Thoracic aorta (tissue), 2 donors: Measurements from ENCODE around the gene BRINP3. TPM values are rescaled to one million over a fixed set of nuclear protein-coding genes. Genes with fewer than 3 reads are reported as not detected.
A peak's percentile ranks its signal among the peaks of the same experiment; 100 is the strongest.

ENCODE experiments used
- ATAC-seq: fragments of 150-250 bp; one replicate; pipeline ENCODE4 v1.8.0; 2017; ENCODE audit warnings: low read depth; ENCODE audit not compliant: insufficient number of reproducible peaks, low FRiP score
- DNase-seq: peaks from one replicate; pipeline ENCODE4 v3.0.0-alpha.2; 2020; ENCODE audit warnings: low spot score
- H3K27ac ChIP-seq, 2 donors: fragments of 200-600 bp; sonication (generic); 1 replicate in 1 of 2; 2 replicates in 1 of 2; pipeline ENCODE4 v1.5.1; 2016; ENCODE audit warnings: mild to moderate bottlenecking in 2 of 2, moderate library complexity in 2 of 2
- H3K27me3 ChIP-seq: fragments of 200-600 bp; sonication (generic); replicated peaks from 2 replicates; pipeline ENCODE4 v1.6.0; 2016; ENCODE audit warnings: mild to moderate bottlenecking; ENCODE audit not compliant: insufficient read depth
- H3K36me3 ChIP-seq: fragments of 200-600 bp; sonication (generic); one replicate; pipeline ENCODE4 v1.5.1; 2016
- H3K4me1 ChIP-seq, 2 donors: fragments of 200-600 bp; sonication (generic); 1 replicate in 1 of 2; 2 replicates in 1 of 2; pipeline versions ENCODE4 v1.5.1 to v1.6.0; 2016; ENCODE audit warnings: low read depth in 2 of 2, mild to moderate bottlenecking in 1 of 2; ENCODE audit not compliant: control insufficient read depth in 1 of 2
- H3K4me3 ChIP-seq: fragments of 200-600 bp; sonication (generic); 2 replicates; pipeline ENCODE4 v1.5.1; 2016; ENCODE audit warnings: mild to moderate bottlenecking
- H3K9me3 ChIP-seq: fragments of 200-600 bp; sonication (generic); 2 replicates; pipeline ENCODE4 v1.5.1; 2016
- CTCF ChIP-seq: fragments of 200-600 bp; sonication (generic); IDR thresholded peaks from one replicate; pipeline ENCODE4 v1.5.1; 2019; ENCODE audit warnings: antibody characterized with exemption
- total RNA-seq, 2 donors: library from RNA; depleted of rRNA; stranded (reverse); fragments of >200 nt; gene quantifications; one replicate each; pipeline versions ENCODE4 v1.1.0 to v1.2.3, GENCODE V29; 2016

Gene BRINP3
- total RNA-seq, 2 donors from 2014 or later, result 6.0 TPM; not detected in 1

GRCh38 chr1:190479050-190479397 lies 1.4 kb upstream of the BRINP3 start:
- peak overlapping the region; percentile 52 for H3K4me3 ChIP-seq
- DNase-seq (no peak), ATAC-seq (no peak)
- H3K4me1 ChIP-seq, result peaks cover 0 to 25% of the 10 kb centered on the region in 2 donors
- no peak overlapping the region for H3K27ac ChIP-seq
- no peaks in the 10 kb centered on the region for H3K27me3 ChIP-seq
- no peaks in the 10 kb centered on the region for H3K9me3 ChIP-seq
- no peaks in the 10 kb centered on the region for H3K36me3 ChIP-seq
- no peak for TF ChIP-seq CTCF

GRCh38 chr1:190478149-190479049 lies 735 bp upstream of the BRINP3 start:
- DNase-seq (no peak), ATAC-seq (no peak)
- H3K36me3 ChIP-seq, result no peaks in the 10 kb centered on the region
- H3K4me3 ChIP-seq, result peak overlapping the region; percentile 52
- no peaks in the 10 kb centered on the region for H3K27me3 ChIP-seq
- peaks cover 0 to 25% of the 10 kb centered on the region in 2 donors for H3K4me1 ChIP-seq
- no peak for TF ChIP-seq CTCF
- H3K27ac ChIP-seq, result no peak overlapping the region
- H3K9me3 ChIP-seq, result no peaks in the 10 kb centered on the region

GRCh38 chr1:190476806-190477205 lies 858 bp downstream of the BRINP3 start:
- no peak for TF ChIP-seq CTCF
- no peaks in the 10 kb centered on the region for H3K27me3 ChIP-seq
- no peak for ATAC-seq
- no peaks in the 10 kb centered on the region for H3K36me3 ChIP-seq
- H3K4me3 ChIP-seq, result no peak overlapping the region
- peaks cover 0 to 25% of the 10 kb centered on the region in 2 donors for H3K4me1 ChIP-seq
- H3K27ac ChIP-seq, result no peak overlapping the region
- DNase-seq, result no peak
- no peaks in the 10 kb centered on the region for H3K9me3 ChIP-seq

GRCh38 chr1:190476321-190476720 lies 1.3 kb downstream of the BRINP3 start:
- no peak for TF ChIP-seq CTCF
- H3K4me1 ChIP-seq, result peaks cover 0 to 25% of the 10 kb centered on the region in 2 donors
- ATAC-seq, result no peak
- no peak overlapping the region for H3K4me3 ChIP-seq
- H3K27me3 ChIP-seq, result no peaks in the 10 kb centered on the region
- no peaks in the 10 kb centered on the region for H3K36me3 ChIP-seq
- no peaks in the 10 kb centered on the region for H3K9me3 ChIP-seq
- no peak overlapping the region for H3K27ac ChIP-seq
- DNase-seq, result no peak

GRCh38 chr1:190475421-190476141 lies 2.1 kb downstream of the BRINP3 start:
- ATAC-seq, result no peak
- H3K36me3 ChIP-seq, result no peaks in the 10 kb centered on the region
- no peaks in the 10 kb centered on the region for H3K9me3 ChIP-seq
- DNase-seq, result no peak
- no peaks in the 10 kb centered on the region for H3K27me3 ChIP-seq
- no peak overlapping the region for H3K27ac ChIP-seq
- H3K4me1 ChIP-seq, result peaks cover 0 to 25% of the 10 kb centered on the region in 2 donors
- TF ChIP-seq CTCF, result no peak
- H3K4me3 ChIP-seq, result peak overlapping the region; percentile 23
